ENCODE data around the gene ANKZF1.
"Not testable (repeated sequence)": the region's sequence is repeated elsewhere in the genome, so short reads cannot be mapped to it uniquely, and the experiment has no call there.

ANKZF1 gene

DNA sequence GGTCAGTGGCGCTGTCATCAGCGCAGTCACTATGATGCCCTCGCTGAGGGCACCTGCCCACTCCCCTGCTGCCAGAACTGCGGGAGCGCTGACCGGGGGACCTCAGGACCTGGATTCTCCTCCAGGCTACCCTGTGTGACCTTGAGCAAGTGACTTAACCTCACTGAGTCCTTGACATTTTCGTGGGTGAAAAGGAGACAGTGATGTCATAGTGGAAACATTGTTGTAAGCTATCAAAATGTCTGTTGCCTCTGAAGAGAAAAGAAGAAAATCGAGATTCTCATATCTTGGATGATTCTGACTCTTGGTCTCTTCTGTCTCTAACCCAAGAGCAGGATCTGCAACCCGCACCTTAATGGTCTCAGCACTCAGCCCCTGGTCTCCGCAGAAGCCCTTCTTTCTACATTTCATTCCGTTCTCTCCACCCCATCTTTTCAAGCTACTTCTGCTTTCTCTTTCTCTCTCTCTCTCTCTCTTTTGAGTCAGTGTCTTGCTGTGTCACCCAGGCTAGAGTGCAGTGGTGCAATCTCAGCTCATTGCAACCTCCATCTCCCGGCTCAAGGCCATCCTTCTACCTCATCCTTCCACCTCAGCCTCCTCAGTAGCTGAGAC is 25.1 kb downstream of the ANKZF1 start:
- peak; percentile 54 to 76 (median 60) for DNase-seq

DNA sequence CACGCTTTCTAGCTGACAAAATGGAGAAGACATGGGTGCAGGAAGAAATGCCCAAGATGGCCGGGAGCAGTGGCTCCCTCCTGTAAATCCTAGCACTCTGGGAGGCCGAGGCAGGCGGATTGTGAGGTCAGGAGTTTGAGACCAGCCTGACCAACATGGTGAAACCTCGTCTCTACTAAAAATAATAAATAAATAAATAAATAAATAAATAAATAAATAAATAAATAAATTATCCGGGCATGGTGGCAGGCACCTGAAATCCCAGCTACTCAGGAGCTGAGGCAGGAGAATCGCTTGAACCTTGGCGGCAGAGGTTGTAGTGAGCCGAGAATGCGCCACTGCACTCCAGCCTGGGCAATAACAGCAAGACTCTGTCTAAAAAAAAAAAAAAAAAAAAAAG is 29.3 kb downstream of the ANKZF1 start:
- DNase-seq, result not testable (repeated sequence)

DNA sequence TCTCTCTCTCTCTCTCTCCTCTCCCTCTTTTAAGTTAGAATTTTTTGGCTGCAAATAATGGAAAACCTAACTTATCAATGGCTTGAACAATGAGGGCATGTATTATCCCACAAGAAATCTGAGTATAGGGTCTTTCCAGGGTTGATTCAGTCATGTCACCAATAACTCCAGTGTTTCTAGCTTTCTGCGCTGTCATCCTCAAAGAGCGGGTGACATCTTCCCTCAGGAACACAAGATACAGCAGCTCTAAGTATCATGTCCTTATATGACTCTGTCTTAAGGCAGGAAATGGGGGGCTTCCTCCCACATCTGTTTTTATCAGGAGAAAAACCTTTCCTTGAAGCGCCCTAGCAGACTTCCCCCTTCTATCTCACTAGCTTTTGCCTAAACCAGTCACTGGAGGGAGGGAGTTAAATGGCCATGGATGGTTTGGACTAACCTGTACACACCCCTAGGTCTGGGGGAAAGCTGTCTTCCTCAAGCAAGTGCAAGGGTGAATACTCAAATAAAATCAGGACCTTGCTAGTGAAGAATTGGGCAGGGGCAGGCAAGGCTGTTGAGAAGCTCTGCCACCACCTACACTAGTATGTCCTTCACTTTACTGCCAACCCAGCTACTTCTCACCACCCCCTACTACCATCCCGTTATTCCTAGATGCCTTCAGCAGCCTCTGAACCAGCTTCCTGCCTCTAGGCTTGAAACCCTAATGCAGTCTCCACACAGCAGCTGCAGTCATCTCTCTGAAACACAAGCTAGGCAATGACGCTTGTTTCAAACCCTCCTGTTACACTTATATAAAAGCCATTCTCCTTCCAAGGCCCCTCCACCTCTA is 31.6 kb downstream of the ANKZF1 start:
- DNase-seq, result no peak

DNA sequence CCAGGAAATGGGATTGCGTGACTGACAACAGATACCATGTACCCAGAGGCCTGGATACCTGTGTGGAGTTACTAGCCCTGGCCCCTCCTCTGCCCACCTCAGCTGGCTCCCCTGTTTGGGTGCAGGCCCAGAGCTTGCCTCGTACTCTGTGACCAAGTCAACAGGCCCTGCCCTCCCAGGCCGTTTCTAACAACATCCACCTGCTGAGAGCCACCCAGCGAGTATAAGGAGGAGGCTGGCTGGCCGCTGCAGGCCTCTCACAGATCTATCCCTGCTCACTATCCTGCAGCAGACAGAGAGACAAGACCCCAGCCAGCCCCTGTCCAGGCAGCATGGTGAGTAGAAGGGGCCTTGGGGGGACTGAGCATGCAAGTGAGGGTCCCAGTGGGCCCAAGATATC is 36.6 kb downstream of the ANKZF1 start:
- no peak for DNase-seq

DNA sequence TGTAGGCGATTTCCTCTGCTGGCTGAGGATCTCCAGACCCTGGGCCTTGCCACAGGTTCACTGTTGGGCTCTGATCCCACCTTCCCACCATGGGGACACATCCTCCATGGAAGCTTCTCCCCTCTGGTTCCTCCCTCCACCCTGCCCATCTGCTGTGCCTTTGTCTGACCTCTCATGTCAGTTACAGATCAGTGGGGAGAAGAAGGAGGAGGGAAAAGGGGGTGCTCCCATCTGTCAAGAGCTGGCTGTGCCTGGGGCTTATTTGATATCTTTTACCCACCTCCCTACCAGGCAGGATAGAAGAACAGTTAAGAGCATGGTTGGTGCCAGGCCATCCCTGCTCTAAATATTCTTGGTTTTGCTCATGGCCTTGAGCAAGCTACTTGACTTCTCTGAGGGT is 37.3 kb downstream of the ANKZF1 start:
- no peak for DNase-seq

DNA sequence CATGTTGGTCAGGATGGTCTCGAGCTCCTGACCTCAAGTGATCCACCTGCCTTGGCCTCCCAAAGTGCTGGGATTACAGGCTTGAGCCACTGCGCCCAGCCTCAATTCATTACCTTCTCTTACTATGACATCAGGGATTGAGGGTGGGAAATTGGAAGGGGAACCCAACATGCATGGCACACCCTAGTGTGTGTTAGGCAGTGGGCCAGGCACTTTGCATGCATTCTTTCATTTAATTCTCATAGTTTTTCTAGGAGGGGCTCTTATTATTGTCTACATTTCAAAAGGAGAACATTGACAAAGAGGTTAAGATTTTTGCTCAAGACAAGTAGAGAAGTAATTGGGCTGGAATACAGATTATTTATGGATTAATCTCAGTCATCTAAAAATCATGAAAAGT is 38.7 kb downstream of the ANKZF1 start:
- DNase-seq, result no peak

DNA sequence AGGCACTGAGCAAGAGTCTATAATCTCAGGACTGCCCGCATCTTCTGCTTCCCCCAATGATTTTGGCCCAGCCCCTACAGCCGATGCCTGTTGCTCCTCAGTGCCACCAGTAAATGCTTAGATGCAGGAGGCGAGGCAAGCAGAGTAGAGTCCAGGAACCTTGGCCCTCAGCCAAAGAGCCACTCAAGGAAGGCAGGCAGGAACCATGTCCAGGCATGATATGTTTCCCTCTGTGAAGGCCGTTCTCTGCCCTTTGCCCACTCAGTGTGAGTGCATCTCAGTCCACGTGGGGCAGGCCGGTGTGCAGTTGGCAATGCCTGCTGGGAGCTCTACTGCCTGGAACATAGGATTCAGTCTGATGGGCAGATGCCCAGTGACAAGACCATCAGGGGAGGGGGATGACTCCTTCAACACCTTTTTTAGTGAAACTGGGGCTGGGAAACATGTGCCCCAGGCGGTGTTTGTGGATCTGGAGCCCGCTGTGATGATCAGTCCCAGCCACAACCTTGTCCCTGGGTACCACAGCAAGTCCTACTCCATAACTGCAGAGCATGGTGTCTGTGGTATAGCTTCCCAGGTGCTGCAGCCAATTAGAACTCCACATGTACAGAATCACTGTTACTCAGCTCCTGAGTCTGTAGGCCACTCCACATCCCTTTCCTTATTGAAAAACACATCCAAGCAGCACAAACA is 39.9 kb downstream of the ANKZF1 start:
- DNase-seq, result no peak

DNA sequence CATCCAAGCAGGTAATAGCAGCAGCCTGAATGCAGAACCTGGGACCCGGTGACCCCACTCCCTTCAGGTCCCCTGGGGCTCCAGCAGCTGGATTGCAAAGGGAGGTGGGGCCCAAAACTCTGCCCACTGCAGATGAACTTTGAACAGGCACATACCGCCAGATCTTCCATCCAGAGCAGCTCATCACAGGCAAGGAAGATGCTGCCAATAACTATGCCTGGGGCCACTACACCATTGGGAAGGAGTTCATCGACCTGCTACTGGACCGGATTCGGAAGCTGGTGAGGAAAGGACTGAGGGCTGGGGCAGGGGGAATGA is 40.4 kb downstream of the ANKZF1 start:
- no peak for DNase-seq

DNA sequence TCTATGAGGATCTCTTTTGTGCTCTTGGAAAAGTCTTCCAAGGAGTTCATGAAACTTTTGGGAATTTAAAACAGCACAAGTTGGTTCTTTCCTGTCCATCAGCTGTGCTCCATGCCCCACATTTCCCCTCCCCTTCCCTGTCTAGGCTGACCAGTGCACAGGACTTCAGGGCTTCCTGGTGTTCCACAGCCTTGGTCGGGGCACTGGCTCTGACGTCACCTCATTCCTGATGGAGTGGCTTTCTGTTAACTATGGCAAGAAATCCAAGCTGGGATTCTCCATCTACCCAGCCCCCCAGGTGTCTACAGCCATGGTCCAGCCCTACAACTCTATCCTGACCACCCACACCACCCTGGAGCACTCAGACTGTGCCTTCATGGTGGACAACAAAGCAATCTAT is 41.4 kb downstream of the ANKZF1 start:
- DNase-seq, result no peak

DNA sequence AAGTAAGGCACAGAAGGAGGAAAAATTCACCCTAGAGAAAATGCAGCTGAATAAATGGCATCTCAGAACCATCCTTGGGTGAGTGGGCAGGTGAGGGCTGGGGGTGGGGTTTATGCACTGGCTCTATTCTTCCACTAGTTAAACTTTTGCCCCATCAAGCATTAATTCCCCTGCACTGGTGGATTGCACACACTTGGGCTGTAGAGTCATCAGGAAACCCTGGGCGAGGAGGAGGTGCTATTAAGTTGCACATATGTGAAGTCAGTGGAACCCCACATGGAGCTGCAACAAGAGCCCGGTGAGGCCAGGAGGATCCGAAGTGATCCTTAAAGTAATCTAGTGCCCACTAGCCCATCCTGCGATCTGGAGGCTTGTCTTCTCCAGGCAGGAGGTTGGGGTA is 42.8 kb downstream of the ANKZF1 start:
- DNase-seq, result peak in 3 of 4 experiments; percentile 38 to 54 (median 46)

DNA sequence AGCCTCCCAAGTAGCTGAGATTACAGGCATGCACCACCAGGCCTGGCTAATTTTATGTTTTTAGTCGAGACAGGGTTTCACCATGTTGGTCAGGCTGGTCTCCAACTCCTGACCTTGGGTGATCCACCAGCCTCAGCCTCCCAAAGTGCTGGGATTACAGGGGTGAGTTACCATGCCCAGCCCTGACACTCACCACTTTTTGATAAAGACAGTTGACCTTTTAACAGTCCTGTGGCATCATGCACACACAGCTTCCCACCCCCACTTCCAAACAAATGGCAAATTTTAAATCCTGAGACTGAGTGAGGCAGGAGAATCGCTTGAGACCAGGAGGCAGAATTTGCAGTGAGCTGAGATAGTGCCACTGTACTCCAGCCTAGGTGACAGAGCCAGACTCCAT is 43.4 kb downstream of the ANKZF1 start:
- peak; percentile 40 to 64 (median 48) for DNase-seq

DNA sequence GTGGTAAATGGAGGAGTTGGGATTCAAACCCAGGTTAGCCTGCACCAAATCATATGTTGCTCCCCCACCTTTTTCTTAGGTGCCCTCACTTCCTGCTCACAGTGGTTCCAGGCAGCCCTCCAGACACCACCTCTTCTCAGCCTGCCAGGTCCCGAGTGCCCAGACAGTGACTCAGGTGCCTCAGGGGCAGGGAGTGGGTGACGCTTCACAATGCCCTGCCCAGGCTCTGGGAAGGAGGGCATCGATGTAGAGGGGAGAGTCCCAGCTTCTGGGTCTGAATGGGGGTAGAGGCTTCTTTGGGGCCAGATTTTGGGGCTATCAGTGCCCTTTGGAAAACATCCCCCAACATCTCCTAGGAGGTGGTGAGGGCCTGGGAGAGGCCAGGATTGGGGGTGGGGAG is 44.3 kb downstream of the ANKZF1 start:
- no peak for DNase-seq

DNA sequence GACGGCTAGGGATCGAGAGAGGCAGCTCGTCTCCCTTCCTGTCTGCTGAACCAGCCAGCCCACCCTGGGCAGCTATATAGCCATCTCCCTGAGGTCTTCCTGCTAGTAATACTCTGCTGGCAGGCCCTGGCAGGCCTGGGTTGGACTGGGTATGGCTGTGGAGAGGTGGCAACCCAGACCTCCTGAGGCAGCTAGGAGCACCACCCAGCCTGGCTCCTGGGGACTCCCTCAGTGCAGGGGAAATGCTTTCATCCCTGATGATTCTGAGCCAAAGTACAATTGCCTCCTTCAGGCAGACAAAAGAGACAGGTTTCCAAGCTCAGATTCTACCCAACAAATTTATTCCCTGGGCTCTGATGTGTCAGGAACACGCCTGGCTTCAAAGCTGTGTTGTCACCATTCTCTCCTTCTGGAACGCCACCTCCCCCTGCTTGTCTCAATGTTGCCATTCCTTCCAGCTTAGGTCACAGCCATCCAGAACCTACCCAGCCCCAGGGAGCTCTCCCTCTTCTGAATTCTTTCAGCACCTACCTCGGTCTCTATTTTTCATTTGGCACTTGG is 44.8 kb downstream of the ANKZF1 start:
- no peak for DNase-seq

DNA sequence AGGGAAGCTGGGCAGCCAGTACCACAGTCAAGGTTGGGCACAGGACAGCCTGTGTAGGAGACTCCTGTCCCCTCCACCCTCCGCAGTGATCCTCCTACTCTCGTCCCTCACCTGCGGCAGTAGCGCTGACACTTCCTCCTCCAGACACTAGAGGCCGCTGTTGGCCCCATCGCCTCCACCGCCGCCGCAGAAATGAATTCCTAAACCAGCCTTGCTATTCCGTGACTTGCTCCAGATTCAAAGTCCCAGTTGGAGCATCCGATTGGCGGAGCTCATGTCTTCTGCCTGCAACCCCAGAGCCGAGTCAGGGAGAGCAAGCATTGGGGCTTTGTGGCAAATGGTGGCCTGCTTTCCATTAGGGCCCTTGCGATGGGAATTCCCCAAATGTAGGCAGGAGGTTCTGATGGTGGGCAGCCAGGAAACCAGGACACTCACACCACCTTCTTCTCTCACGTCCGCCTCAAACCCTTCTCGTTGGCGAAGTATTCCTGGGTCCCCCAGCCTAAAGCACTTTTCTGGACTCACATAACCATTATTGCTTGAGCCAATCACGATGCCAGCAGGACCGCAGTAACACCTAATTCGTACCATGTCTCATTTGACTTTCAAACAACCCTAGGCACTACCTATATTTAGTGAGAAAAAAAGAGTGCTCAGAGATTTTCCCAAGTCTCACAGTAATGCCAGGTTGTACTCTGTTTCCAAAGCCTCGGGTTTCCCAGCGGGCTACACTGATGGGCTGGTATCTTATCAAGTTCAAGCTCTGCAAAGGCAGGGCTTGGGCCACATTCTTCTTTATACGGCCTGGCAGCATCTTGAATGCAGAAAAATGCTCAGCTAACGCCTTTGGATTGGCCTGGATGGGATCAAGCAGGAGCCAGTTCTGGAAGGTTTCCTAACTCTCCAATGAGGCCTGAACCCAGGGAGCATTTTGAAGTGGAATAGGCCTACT is 48.4 kb downstream of the ANKZF1 start:
- peak; percentile 74 to 83 (median 82) for DNase-seq

DNA sequence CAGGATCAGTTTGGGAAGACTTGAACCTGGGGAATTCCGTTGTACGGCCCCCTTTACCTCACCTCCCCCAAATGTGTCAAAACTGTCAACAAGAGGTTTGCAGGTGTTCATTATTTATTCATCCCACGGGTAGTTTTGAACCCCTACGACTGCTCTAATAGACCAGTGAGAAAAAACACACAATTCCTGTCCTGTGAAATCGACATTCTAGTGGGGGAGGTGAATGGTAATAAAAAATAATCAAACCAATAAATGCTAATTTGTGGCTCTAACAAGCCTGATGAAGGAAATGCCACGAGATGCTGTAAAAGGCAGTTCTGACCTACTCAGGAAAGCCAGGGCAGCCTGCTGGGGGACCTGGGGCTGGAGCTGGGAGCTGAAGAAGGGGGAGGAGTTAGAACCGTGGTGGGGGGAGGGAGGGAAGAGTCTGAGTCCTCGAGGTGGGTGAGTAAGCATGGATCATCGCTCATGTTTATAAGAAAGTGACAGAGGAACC is 49.1 kb downstream of the ANKZF1 start:
- no peak for DNase-seq

DNA sequence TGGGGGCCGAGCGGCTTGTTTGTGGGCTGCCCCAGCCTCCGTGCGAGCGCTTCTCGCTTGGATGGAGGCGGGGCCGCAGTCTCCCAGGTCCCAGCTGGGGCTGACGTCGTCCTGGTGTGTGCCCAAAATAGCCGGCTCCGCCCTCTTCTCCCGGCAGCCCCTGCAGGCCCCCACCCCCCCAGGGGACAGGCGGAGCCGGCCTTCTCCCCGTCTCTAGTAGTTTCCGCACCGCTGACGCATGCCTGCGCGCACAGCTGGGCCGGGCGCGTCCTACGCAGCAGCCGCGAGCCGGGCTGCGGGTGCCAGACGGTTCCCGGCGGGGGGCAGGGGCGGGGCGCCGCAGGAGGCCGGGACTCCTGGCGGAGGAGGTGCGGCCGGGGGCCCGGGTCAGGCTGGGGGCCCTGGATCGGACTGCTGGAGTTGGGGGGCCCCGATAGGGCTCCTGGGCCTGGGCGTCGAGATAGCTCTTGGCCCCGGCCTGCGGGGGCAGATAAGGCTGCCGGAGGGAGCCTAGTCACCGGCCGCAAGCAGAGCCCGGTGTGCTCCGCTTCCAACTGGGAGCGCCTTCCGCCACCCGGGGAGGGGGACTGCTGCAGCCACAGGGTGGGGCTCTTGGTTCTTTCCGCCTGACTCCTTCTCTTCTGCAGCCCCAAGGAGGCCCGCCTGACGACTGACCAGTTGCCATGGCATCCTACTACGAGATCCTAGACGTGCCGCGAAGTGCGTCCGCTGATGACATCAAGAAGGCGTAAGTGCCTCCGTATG is 49.7 kb downstream of the ANKZF1 start, which contains the start of gene DNAJB2:
TSS of gene DNAJB2 (plus strand) at position 216 of the 765 bp plus-strand sequence. CDS start at position 684, 468 bp downstream.
- DNase-seq, result peak; percentile 99 to 100 (median 100)

DNA sequence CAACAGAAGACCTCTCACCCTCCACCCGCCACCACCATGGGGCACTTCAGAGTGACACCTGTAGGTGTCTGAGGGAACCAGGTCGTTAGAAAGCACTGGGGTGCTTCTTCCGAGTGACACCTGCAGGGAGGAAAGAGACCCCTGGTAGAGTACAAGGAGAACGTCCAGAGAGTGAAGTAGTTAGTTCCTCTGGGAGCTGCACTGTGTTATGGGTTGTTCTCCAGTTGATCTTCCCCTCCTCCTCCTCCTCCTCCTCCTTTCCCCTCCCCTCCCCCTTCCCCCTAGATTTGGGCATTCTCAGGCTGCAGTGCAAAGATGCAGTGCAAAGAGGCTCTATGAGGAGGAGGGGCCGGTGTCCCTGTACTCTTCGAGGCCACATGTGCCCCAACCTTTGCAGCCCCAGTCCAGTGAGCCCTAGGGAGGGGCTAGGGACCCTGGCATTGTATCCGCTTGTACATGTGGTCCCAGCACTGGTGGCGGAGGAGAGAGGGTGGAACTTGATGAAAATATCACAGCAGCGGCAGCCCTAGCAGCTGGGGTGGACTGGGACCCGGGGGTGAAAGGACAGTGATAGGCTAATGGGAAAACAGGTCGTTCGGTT is 50.4 kb downstream of the ANKZF1 start:
- DNase-seq, result no peak

DNA sequence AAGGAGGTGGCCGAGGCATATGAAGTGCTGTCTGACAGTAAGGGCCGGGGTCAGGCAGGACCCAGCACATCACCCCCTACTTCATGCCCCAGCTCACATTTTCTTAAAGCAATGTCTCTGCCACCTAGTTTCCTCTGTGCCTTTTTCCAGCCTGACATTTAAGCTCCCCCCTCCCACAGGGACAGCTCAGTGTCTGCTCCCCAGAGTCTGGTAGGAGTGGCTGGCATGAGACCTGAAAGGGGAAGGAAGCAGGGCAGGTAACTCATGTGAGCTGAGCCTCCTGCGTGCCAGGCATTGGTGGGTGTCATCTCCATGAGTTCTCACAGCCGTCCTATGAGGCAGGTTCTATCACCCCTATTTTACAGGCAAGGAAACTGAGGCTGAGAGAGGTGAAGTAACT is 51.0 kb downstream of the ANKZF1 start:
- peak in 1 of 4 experiments; percentile 28 for DNase-seq

DNA sequence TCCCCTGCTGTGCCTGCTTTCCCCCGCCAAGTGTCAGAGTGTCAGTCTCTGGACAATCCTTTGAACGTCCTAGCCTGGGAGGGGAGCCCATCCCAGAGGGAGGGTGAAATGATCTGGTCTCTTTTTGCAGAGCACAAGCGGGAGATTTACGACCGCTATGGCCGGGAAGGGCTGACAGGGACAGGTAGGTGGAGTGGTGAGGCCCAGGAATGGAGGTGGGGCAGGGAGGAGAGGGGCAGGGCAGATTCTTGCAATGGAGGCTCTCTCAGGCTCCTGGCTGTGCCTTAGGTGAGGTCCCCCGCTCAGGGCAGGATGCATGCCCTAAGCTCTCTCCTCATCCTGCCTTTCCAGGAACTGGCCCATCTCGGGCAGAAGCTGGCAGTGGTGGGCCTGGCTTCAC is 52.0 kb downstream of the ANKZF1 start:
- no peak for DNase-seq

DNA sequence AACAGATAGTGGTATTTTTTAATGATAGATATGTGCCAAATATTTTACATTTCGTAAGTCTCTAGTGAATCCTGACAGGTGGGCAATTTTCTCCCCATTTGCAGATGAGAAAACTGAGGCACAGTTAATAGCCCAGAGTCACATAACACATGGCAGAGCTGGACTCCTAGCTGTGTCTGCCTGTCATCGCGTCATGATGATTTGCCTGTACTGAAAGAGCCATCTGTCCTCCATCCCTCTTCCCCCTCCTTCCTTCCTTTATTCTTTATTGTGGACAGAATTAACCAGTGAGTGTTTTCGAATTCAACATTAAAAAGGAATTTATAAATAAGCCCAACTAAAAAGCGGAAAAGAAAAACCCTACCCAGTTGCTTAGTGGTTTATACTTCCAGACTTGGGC is 52.8 kb downstream of the ANKZF1 start:
- no peak for DNase-seq
